Measurements from ENCODE around the gene EFCAB5. TPM values are rescaled to one million over a fixed set of nuclear protein-coding genes. Genes with fewer than 3 reads are reported as not detected.
"Not testable (repeated sequence)": the region's sequence is repeated elsewhere in the genome, so short reads cannot be mapped to it uniquely, and the experiment has no call there.

The EFCAB5 gene
- polyA plus RNA-seq, 1 donor (not counting 4 experiments of a cell fraction or from before 2014, with no cell fraction given): 0.17 TPM

GRCh38 chr17:30031214-30031869, 89.9 kb downstream of the EFCAB5 start:
- TF ChIP-seq CTCF (optimal IDR thresholded peaks at IDR 0.05 in 1 of 3, IDR thresholded peaks at IDR 0.05 in 1 of 3, conservative IDR thresholded peaks at IDR 0.05 in 1 of 3; ENCODE audit: extremely low read depth in 1 of 3, insufficient read depth in 2 of 3, low read length in 3 of 3) (no peak), EZH2 (IDR thresholded peaks at IDR 0.05; ENCODE audit: low read length) (no peak)
- H3K4me1 ChIP-seq (ENCODE audit: control insufficient read depth, extremely low read depth, insufficient read depth, low read length): no peaks in the 10 kb centered on the region
- H3K4me2 ChIP-seq (ENCODE audit: control insufficient read depth, extremely low read depth, insufficient read depth, low read depth, low read length): no peak overlapping the region
- DNase-seq (ENCODE audit: low read depth, low spot score) (no peak), FAIRE-seq (peak; percentile 5)
- H3K4me3 ChIP-seq (ENCODE audit: control insufficient read depth in 2 of 3, extremely low read depth in 1 of 3, insufficient read depth in 2 of 3, low read depth in 1 of 3, low read length in 3 of 3): no peak overlapping the region
- dilution Hi-C loops (cut with MboI; ENCODE audit: extremely low pct_ligation_motif_present, low sequenced_read_pairs): no loop called here
- no peaks in the 10 kb centered on the region for H4K20me1 ChIP-seq (ENCODE audit: control insufficient read depth, extremely low read depth, insufficient read depth, low read length)
- no peaks in the 10 kb centered on the region for H3K27me3 ChIP-seq (ENCODE audit: control insufficient read depth, extremely low read depth, insufficient read depth, low read length)
- H2AFZ ChIP-seq (ENCODE audit: control insufficient read depth, low read length): no peak overlapping the region
- H3K9me3 ChIP-seq (ENCODE audit: control insufficient read depth, low read depth, low read length): no peaks in the 10 kb centered on the region
- no peaks in the 10 kb centered on the region for H3K9me1 ChIP-seq (ENCODE audit: control insufficient read depth, extremely low read depth, insufficient read depth, low read length)
- no peak overlapping the region for H3K9ac ChIP-seq (ENCODE audit: control insufficient read depth, extremely low read depth, insufficient read depth, low read length)
- no peaks in the 10 kb centered on the region for H3K36me3 ChIP-seq (ENCODE audit: control insufficient read depth in 2 of 2, extremely low read depth in 1 of 2, insufficient read depth in 2 of 2, low read length in 2 of 2)
- no peak overlapping the region for H3K27ac ChIP-seq (ENCODE audit: control insufficient read depth, insufficient read depth, low read length)
- no peaks in the 10 kb centered on the region for H3K79me2 ChIP-seq (ENCODE audit: control insufficient read depth, insufficient read depth, low read length)

GRCh38 chr17:30035369-30035768, 93.9 kb downstream of the EFCAB5 start:
- no peaks in the 10 kb centered on the region for H4K20me1 ChIP-seq (ENCODE audit: control insufficient read depth, extremely low read depth, insufficient read depth, low read length)
- TF ChIP-seq EZH2 (IDR thresholded peaks at IDR 0.05; ENCODE audit: low read length): no peak
- no peak for TF ChIP-seq CTCF (optimal IDR thresholded peaks at IDR 0.05 in 1 of 3, IDR thresholded peaks at IDR 0.05 in 1 of 3, conservative IDR thresholded peaks at IDR 0.05 in 1 of 3; ENCODE audit: extremely low read depth in 1 of 3, insufficient read depth in 2 of 3, low read length in 3 of 3)
- no peaks in the 10 kb centered on the region for H3K9me3 ChIP-seq (ENCODE audit: control insufficient read depth, low read depth, low read length)
- H3K27me3 ChIP-seq (ENCODE audit: control insufficient read depth, extremely low read depth, insufficient read depth, low read length): no peaks in the 10 kb centered on the region
- H3K79me2 ChIP-seq (ENCODE audit: control insufficient read depth, insufficient read depth, low read length): no peaks in the 10 kb centered on the region
- no peak overlapping the region for H2AFZ ChIP-seq (ENCODE audit: control insufficient read depth, low read length)
- no peak for DNase-seq (ENCODE audit: low read depth, low spot score)
- no peak overlapping the region for H3K27ac ChIP-seq (ENCODE audit: control insufficient read depth, insufficient read depth, low read length)
- no peak overlapping the region for H3K9ac ChIP-seq (ENCODE audit: control insufficient read depth, extremely low read depth, insufficient read depth, low read length)
- no peaks in the 10 kb centered on the region for H3K36me3 ChIP-seq (ENCODE audit: control insufficient read depth in 2 of 2, extremely low read depth in 1 of 2, insufficient read depth in 2 of 2, low read length in 2 of 2)
- no peak for FAIRE-seq
- dilution Hi-C loops (cut with MboI; ENCODE audit: extremely low pct_ligation_motif_present, low sequenced_read_pairs): no loop called here
- peaks cover 2% of the 10 kb centered on the region for H3K4me1 ChIP-seq (ENCODE audit: control insufficient read depth, extremely low read depth, insufficient read depth, low read length)
- no peak overlapping the region for H3K4me3 ChIP-seq (ENCODE audit: control insufficient read depth in 2 of 3, extremely low read depth in 1 of 3, insufficient read depth in 2 of 3, low read depth in 1 of 3, low read length in 3 of 3)
- no peak overlapping the region for H3K4me2 ChIP-seq (ENCODE audit: control insufficient read depth, extremely low read depth, insufficient read depth, low read depth, low read length)
- no peaks in the 10 kb centered on the region for H3K9me1 ChIP-seq (ENCODE audit: control insufficient read depth, extremely low read depth, insufficient read depth, low read length)

- DNase-seq (ENCODE audit: low read depth, low spot score); H3K4me1 ChIP-seq (ENCODE audit: control insufficient read depth, extremely low read depth, insufficient read depth, low read length); H3K4me3 ChIP-seq (ENCODE audit: control insufficient read depth in 2 of 3, extremely low read depth in 1 of 3, insufficient read depth in 2 of 3, low read depth in 1 of 3, low read length in 3 of 3); dilution Hi-C loops (cut with MboI; ENCODE audit: extremely low pct_ligation_motif_present, low sequenced_read_pairs); H3K9me3 ChIP-seq (ENCODE audit: control insufficient read depth, low read depth, low read length); H4K20me1 ChIP-seq (ENCODE audit: control insufficient read depth, extremely low read depth, insufficient read depth, low read length); H3K9me1 ChIP-seq (ENCODE audit: control insufficient read depth, extremely low read depth, insufficient read depth, low read length); H3K27me3 ChIP-seq (ENCODE audit: control insufficient read depth, extremely low read depth, insufficient read depth, low read length); H3K79me2 ChIP-seq (ENCODE audit: control insufficient read depth, insufficient read depth, low read length); H2AFZ ChIP-seq (ENCODE audit: control insufficient read depth, low read length); H3K9ac ChIP-seq (ENCODE audit: control insufficient read depth, extremely low read depth, insufficient read depth, low read length); H3K27ac ChIP-seq (ENCODE audit: control insufficient read depth, insufficient read depth, low read length); H3K36me3 ChIP-seq (ENCODE audit: control insufficient read depth in 2 of 2, extremely low read depth in 1 of 2, insufficient read depth in 2 of 2, low read length in 2 of 2); H3K4me2 ChIP-seq (ENCODE audit: control insufficient read depth, extremely low read depth, insufficient read depth, low read depth, low read length): not testable (repeated sequence)
- peak; percentile 36 for FAIRE-seq
Measured at GRCh38 chr17:30040719-30041518, 99.5 kb downstream of the EFCAB5 start.

Measured in keratinocyte (primary cell).